HepG2 (cell line): ENCODE data around the gene UNC13D. TPM values are rescaled to one million over a fixed set of nuclear protein-coding genes. Genes with fewer than 3 reads are reported as not detected.
A peak's percentile ranks its signal among the peaks of the same experiment; 100 is the strongest.

ENCODE experiments used
- ASH2L ChIP-seq: fragments of 300-600, 200-600 bp; sonication (generic); IDR thresholded peaks from 2 replicates; pipeline ENCODE4 v1.7.0; 2017; ENCODE audit warnings: low read depth, mild to moderate bottlenecking, moderate library complexity, mixed read lengths, low read length; ENCODE audit not compliant: insufficient read length
- ATF7 ChIP-seq, 2 experiments: fragments of 450-650 bp in 1 of 2; sonication (generic) in 1 of 2; formaldehyde crosslinking in 1 of 2; IDR thresholded peaks; 2 replicates each; pipeline versions ENCODE4 v1.4.0 to v1.6.1; 2016 to 2020; ENCODE audit warnings: antibody characterized with exemption in 1 of 2, mild to moderate bottlenecking in 1 of 2, missing genetic modification reagents in 1 of 2
- CREB1 ChIP-seq, 2 experiments: fragments of 450-650 bp in 1 of 2; IDR thresholded peaks; 2 replicates each; pipeline ENCODE4 v1.6.1; 2016 to 2017; ENCODE audit warnings: control low read depth in 1 of 2, mild to moderate bottlenecking in 1 of 2, missing compliant biosample characterization in 1 of 2, missing genetic modification characterization in 1 of 2
- HIVEP1 ChIP-seq: sonication (generic); formaldehyde crosslinking; IDR thresholded peaks from 2 replicates; pipeline ENCODE4 v1.4.0; 2020; ENCODE audit warnings: mild to moderate bottlenecking, missing genetic modification reagents
- JUND ChIP-seq: sonication (generic); formaldehyde crosslinking; IDR thresholded peaks from 2 replicates; pipeline ENCODE4 v1.8.0; 2022; ENCODE audit warnings: mild to moderate bottlenecking, missing genetic modification reagents
- KAT2B ChIP-seq: fragments of 150-350 bp; IDR thresholded peaks from 2 replicates; pipeline ENCODE4 v1.6.1; 2014; ENCODE audit warnings: low read depth, low read length, borderline replicate concordance
- KDM1A ChIP-seq: IDR thresholded peaks from 2 replicates; pipeline ENCODE4 v1.6.1; 2016; ENCODE audit warnings: missing compliant biosample characterization
- MYNN ChIP-seq: sonication (generic); formaldehyde crosslinking; IDR thresholded peaks from 2 replicates; pipeline ENCODE4 v1.4.0; 2020; ENCODE audit warnings: mild to moderate bottlenecking, low read depth, missing genetic modification reagents
- NR2F1 ChIP-seq, 2 experiments: fragments of 450-650 bp in 1 of 2; formaldehyde crosslinking in 1 of 2; IDR thresholded peaks; 2 replicates each; pipeline versions ENCODE4 v1.5.0 to v1.6.1; 2016 to 2020; ENCODE audit warnings: mild to moderate bottlenecking in 1 of 2, missing compliant biosample characterization in 1 of 2, missing genetic modification reagents in 1 of 2, moderate library complexity in 1 of 2
- NR2F6 ChIP-seq, 2 experiments: IDR thresholded peaks; 2 replicates each; pipeline ENCODE4 v1.6.1; 2016; ENCODE audit warnings: antibody characterized with exemption in 1 of 2, mild to moderate bottlenecking in 1 of 2
- TEAD3 ChIP-seq: optimal IDR thresholded peaks from 2 replicates; pipeline ENCODE3; 2016; ENCODE audit warnings: borderline replicate concordance
- YEATS4 ChIP-seq: sonication (generic); formaldehyde crosslinking; IDR thresholded peaks from 2 replicates; pipeline ENCODE4 v1.4.0; 2020; ENCODE audit warnings: missing genetic modification reagents, borderline replicate concordance
- ZFP37 ChIP-seq: sonication (generic); formaldehyde crosslinking; IDR thresholded peaks from 2 replicates; pipeline ENCODE4 v1.4.0; 2020; ENCODE audit warnings: missing genetic modification reagents, borderline replicate concordance
- ZNF879 ChIP-seq: sonication (generic); formaldehyde crosslinking; IDR thresholded peaks from 2 replicates; pipeline ENCODE4 v1.8.1; 2023; ENCODE audit warnings: missing genetic modification reagents
- polyA plus RNA-seq, 8 experiments: library from polyadenylated mRNA; depleted of rRNA in 3 of 8; stranded (reverse) in 7 of 8; unstranded in 1 of 8; fragments of >200 nt; fragmentation: Illumina TruSeq in 4 of 8; extraction: Trizol in 4 of 8; gene quantifications; 2 replicates each; pipeline versions ENCODE4 v1.2.1 to v1.2.3, GENCODE V29; 2011 to 2016; ENCODE audit warnings: low read depth in 4 of 8, missing spikeins in 1 of 8, mixed read lengths in 1 of 8; ENCODE audit not compliant: insufficient read depth in 1 of 8
- total RNA-seq, 5 experiments: library from RNA; depleted of rRNA; stranded (reverse); fragments of >200 nt; fragmentation: Illumina TruSeq; extraction: Trizol; gene quantifications; 2 replicates each; pipeline ENCODE4 v1.2.3, GENCODE V29; 2016; ENCODE audit warnings: low read depth in 1 of 5
- TF ChIP-seq, protein P1 (sequence below): sonication (generic); formaldehyde crosslinking; IDR thresholded peaks from 2 replicates; pipeline ENCODE4 v1.5.1; 2020; ENCODE audit warnings: mild to moderate bottlenecking, missing genetic modification reagents
- TF ChIP-seq, protein P2 (sequence below): sonication (generic); formaldehyde crosslinking; IDR thresholded peaks from 2 replicates; pipeline ENCODE4 v1.4.0; 2020; ENCODE audit warnings: missing genetic modification reagents
- TF ChIP-seq, protein P3 (sequence below): sonication (generic); formaldehyde crosslinking; conservative IDR thresholded peaks from 2 replicates; pipeline ENCODE4 v1.5.0; 2020; ENCODE audit warnings: missing genetic modification reagents

The UNC13D gene
- total and polyA plus RNA-seq, 2 of the 13 experiments (the other 11 are each of a cell fraction or from before 2014, with no cell fraction given): 29.7 to 42.7 TPM

DNA sequence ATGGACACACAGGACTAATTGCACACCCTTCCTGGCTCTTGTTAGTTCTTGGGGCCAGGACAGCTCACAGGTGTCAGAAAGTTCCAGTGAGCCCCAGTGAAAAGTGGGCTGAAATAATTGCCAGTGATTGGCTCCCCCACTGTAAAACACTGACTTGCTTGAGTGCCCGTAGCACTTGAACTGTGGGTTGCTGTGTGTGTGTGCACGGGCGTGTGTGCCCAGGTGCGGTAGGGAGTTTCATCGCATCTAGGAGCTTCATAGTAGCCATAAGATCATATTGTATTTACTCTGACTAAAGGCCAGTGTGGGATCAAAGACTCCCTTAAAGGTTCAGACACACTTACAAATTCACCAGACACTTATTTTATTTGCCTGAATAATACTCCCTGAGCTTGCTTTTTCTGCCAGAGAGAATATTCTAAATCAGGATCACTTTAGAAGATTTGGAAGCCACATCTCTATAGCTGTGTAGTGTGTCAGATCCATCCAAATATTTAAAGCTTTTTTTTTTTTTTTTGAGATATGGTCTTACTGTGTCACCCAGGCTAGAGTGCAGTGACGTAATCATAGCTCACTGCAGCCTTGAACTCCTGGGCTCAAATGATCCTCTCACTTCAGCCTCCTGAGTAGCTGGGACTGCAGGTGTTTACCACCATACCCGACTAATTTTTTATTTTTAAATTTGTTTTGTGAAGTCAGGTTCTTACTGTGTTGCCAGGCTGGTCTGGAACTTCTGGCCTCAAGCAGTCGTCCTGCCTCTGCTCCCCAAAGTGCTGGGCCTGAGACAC, 48.2 kb downstream of the UNC13D start (continued):
- TF ChIP-seq ATF7 (IDR thresholded peaks at IDR 0.05): peak; percentile 63
- no peak for TF ChIP-seq ATF7 (CRISPR knock-in tag; IDR thresholded peaks at IDR 0.05)
- TF ChIP-seq ZNF879: no peak
- no peak for TF ChIP-seq ZFP37 (CRISPR knock-in tag)
- no peak for TF ChIP-seq JUND (CRISPR knock-in tag)
- 0 out of 2 replicates have a peak, but pooled peaks have one; percentile 26 for TF ChIP-seq YEATS4
- TF ChIP-seq TEAD3 (CRISPR knock-in tag): peak; percentile 9
- TF ChIP-seq, protein P1, sequence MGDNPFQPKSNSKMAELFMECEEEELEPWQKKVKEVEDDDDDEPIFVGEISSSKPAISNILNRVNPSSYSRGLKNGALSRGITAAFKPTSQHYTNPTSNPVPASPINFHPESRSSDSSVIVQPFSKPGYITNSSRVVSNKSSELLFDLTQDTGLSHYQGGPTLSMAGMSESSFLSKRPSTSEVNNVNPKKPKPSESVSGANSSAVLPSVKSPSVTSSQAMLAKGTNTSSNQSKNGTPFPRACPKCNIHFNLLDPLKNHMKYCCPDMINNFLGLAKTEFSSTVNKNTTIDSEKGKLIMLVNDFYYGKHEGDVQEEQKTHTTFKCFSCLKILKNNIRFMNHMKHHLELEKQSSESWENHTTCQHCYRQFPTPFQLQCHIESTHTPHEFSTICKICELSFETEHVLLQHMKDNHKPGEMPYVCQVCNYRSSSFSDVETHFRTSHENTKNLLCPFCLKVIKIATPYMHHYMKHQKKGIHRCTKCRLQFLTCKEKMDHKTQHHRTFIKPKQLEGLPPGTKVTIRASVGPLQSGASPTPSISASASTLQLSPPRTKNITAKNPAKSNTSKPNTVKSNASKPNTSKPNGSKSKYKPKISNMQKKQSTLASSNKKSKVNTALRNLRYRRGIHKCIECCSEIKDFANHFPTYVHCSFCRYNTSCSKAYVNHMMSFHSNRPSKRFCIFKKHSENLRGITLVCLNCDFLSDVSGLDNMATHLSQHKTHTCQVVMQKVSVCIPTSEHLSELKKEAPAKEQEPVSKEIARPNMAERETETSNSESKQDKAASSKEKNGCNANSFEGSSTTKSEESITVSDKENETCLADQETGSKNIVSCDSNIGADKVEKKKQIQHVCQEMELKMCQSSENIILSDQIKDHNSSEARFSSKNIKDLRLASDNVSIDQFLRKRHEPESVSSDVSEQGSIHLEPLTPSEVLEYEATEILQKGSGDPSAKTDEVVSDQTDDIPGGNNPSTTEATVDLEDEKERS (CRISPR knock-in tag): 0 out of 2 replicates have a peak, but pooled peaks have one; percentile 31
- 0 out of 4 replicates have a peak, but pooled peaks of 1 of the 2 experiments have one; percentile 9 for TF ChIP-seq NR2F1 (CRISPR knock-in tag; IDR thresholded peaks at IDR 0.05)
- TF ChIP-seq, protein P2, sequence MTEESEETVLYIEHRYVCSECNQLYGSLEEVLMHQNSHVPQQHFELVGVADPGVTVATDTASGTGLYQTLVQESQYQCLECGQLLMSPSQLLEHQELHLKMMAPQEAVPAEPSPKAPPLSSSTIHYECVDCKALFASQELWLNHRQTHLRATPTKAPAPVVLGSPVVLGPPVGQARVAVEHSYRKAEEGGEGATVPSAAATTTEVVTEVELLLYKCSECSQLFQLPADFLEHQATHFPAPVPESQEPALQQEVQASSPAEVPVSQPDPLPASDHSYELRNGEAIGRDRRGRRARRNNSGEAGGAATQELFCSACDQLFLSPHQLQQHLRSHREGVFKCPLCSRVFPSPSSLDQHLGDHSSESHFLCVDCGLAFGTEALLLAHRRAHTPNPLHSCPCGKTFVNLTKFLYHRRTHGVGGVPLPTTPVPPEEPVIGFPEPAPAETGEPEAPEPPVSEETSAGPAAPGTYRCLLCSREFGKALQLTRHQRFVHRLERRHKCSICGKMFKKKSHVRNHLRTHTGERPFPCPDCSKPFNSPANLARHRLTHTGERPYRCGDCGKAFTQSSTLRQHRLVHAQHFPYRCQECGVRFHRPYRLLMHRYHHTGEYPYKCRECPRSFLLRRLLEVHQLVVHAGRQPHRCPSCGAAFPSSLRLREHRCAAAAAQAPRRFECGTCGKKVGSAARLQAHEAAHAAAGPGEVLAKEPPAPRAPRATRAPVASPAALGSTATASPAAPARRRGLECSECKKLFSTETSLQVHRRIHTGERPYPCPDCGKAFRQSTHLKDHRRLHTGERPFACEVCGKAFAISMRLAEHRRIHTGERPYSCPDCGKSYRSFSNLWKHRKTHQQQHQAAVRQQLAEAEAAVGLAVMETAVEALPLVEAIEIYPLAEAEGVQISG (CRISPR knock-in tag): 0 out of 2 replicates have a peak, but pooled peaks have one; percentile 31
- peak; percentile 49 for TF ChIP-seq CREB1 (IDR thresholded peaks at IDR 0.05)
- TF ChIP-seq CREB1 (CRISPR knock-in tag; IDR thresholded peaks at IDR 0.05): no peak
- TF ChIP-seq KDM1A (CRISPR knock-in tag): no peak
- TF ChIP-seq MYNN: no peak
- no peak for TF ChIP-seq HIVEP1 (CRISPR knock-in tag)
- TF ChIP-seq NR2F6 (IDR thresholded peaks at IDR 0.05): 0 out of 2 replicates have a peak, but pooled peaks have one; percentile 23
- no peak for TF ChIP-seq NR2F6 (CRISPR knock-in tag; IDR thresholded peaks at IDR 0.05)
- TF ChIP-seq, protein P3, sequence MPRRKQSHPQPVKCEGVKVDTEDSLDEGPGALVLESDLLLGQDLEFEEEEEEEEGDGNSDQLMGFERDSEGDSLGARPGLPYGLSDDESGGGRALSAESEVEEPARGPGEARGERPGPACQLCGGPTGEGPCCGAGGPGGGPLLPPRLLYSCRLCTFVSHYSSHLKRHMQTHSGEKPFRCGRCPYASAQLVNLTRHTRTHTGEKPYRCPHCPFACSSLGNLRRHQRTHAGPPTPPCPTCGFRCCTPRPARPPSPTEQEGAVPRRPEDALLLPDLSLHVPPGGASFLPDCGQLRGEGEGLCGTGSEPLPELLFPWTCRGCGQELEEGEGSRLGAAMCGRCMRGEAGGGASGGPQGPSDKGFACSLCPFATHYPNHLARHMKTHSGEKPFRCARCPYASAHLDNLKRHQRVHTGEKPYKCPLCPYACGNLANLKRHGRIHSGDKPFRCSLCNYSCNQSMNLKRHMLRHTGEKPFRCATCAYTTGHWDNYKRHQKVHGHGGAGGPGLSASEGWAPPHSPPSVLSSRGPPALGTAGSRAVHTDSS: no peak
- no peak for TF ChIP-seq KAT2B
- peak; percentile 2 for TF ChIP-seq ASH2L
